Measurements from ENCODE around the gene CLSTN2.

The CLSTN2 gene

GRCh38 chr3:140597364-140597763 lies 662.4 kb downstream of the CLSTN2 start:
- DNase-seq (ENCODE audit: low spot score), result no peak

GRCh38 chr3:140597792-140598191 lies 662.8 kb downstream of the CLSTN2 start:
- DNase-seq (ENCODE audit: low spot score), result no peak

- DNase-seq (ENCODE audit: low spot score), result no peak
Measured at GRCh38 chr3:140599009-140599408, 664.0 kb downstream of the CLSTN2 start.

- DNase-seq (ENCODE audit: low spot score), result no peak
Measured at GRCh38 chr3:140599496-140599895, 664.5 kb downstream of the CLSTN2 start.

GRCh38 chr3:140601881-140602280 lies 666.9 kb downstream of the CLSTN2 start:
- no peak for DNase-seq (ENCODE audit: low spot score)

- DNase-seq (ENCODE audit: low spot score), result no peak
Measured at GRCh38 chr3:140602781-140603180, 667.8 kb downstream of the CLSTN2 start.

GRCh38 chr3:140603766-140604165 lies 668.8 kb downstream of the CLSTN2 start:
- DNase-seq (ENCODE audit: low spot score), result no peak

- DNase-seq (ENCODE audit: low spot score), result no peak
Measured at GRCh38 chr3:140610544-140610943, 675.6 kb downstream of the CLSTN2 start.

- no peak for DNase-seq (ENCODE audit: low spot score)
Measured at GRCh38 chr3:140614001-140614400, 679.0 kb downstream of the CLSTN2 start.

- DNase-seq (ENCODE audit: low spot score), result no peak
Measured at GRCh38 chr3:140617135-140617534, 682.1 kb downstream of the CLSTN2 start.

GRCh38 chr3:140626856-140627255 lies 691.9 kb downstream of the CLSTN2 start:
- DNase-seq (ENCODE audit: low spot score), result no peak
